ENCODE data around the gene PNCK.
"Not testable (repeated sequence)": the region's sequence is repeated elsewhere in the genome, so short reads cannot be mapped to it uniquely, and the experiment has no call there.

The PNCK gene

GRCh38 chrX:153697924-153698865, 24.6 kb upstream of the PNCK start:
- no peak for DNase-seq

GRCh38 chrX:153696986-153697722, 23.5 kb upstream of the PNCK start:
- DNase-seq = not testable (repeated sequence)

GRCh38 chrX:153696538-153696937, 22.9 kb upstream of the PNCK start:
- not testable (repeated sequence) for DNase-seq

GRCh38 chrX:153696100-153696499, 22.5 kb upstream of the PNCK start:
- DNase-seq = no peak

- DNase-seq = no peak
Measured at GRCh38 chrX:153694687-153695270, 21.2 kb upstream of the PNCK start.

GRCh38 chrX:153694256-153694655, 20.6 kb upstream of the PNCK start:
- DNase-seq = not testable (repeated sequence)

- DNase-seq = no peak
Measured at GRCh38 chrX:153693216-153694086, 19.8 kb upstream of the PNCK start.

- no peak for DNase-seq
Measured at GRCh38 chrX:153692611-153693156, 19.1 kb upstream of the PNCK start.

GRCh38 chrX:153692003-153692402, 18.4 kb upstream of the PNCK start:
- DNase-seq = no peak

GRCh38 chrX:153691032-153691827, 17.6 kb upstream of the PNCK start:
- not testable (repeated sequence) for DNase-seq

- no peak for DNase-seq
Measured at GRCh38 chrX:153690466-153690865, 16.9 kb upstream of the PNCK start.

GRCh38 chrX:153689654-153690465, 16.2 kb upstream of the PNCK start:
- DNase-seq = no peak

GRCh38 chrX:153688911-153689590, 15.4 kb upstream of the PNCK start:
- DNase-seq = no peak

GRCh38 chrX:153688506-153688905, 14.9 kb upstream of the PNCK start:
- no peak for DNase-seq

- no peak for DNase-seq
Measured at GRCh38 chrX:153688071-153688470, 14.5 kb upstream of the PNCK start.

- peak; percentile 36 for DNase-seq
Measured at GRCh38 chrX:153687121-153688039, 13.8 kb upstream of the PNCK start, which contains the start of gene SLC6A8. TSS of gene SLC6A8 (plus strand) at chrX:153687926. CDS start at chrX:153688575, 649 bp downstream.

GRCh38 chrX:153686711-153687110, 13.1 kb upstream of the PNCK start:
- DNase-seq = no peak
